ENCODE data around the gene RCCD1.

DNA sequence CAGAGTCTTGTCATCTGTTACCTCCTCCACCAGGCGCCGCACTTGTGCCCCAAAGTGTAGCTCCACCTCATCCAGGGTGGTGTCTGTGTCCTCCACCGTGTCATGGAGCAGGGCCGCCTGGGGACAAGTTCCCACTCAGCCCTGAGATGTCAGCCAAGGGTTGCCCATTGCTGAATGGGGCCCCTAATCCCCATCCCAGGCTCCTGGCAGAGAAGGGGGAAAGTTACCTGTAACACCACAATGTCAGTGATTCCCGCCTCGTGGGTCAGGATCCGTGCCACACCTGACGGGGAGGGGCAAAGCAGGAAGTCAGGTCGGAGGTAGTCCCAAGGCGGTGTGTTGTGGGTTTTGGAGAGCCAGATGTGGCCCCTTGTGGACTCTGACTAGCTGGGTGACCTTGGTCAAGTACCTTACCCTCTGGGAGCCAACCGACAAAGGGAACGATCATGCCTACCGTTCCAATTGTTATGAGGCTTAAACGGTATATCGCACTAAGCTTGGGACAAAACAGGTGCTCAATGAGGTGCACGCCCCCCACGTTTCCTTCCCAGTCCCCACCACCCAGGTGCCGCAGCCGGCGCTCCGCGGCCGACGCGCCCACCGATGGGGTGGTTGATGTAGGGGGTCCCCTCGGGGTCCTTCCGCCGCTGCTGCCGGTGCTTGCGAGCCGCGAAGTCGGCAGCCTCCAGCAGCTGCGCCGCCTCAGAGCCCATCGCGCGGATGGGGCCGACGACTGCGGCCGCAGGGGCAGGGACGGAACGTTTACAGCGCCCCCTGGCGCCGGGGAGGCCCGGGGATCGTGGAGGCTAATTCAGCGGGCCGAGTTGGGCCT, 22.6 kb upstream of the RCCD1 start, which contains the start of gene HDDC3:
- TF ChIP-seq, protein P1, sequence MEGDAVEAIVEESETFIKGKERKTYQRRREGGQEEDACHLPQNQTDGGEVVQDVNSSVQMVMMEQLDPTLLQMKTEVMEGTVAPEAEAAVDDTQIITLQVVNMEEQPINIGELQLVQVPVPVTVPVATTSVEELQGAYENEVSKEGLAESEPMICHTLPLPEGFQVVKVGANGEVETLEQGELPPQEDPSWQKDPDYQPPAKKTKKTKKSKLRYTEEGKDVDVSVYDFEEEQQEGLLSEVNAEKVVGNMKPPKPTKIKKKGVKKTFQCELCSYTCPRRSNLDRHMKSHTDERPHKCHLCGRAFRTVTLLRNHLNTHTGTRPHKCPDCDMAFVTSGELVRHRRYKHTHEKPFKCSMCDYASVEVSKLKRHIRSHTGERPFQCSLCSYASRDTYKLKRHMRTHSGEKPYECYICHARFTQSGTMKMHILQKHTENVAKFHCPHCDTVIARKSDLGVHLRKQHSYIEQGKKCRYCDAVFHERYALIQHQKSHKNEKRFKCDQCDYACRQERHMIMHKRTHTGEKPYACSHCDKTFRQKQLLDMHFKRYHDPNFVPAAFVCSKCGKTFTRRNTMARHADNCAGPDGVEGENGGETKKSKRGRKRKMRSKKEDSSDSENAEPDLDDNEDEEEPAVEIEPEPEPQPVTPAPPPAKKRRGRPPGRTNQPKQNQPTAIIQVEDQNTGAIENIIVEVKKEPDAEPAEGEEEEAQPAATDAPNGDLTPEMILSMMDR (conservative IDR thresholded peaks at IDR 0.05; ENCODE audit: low read length), result peak; percentile 77
- TF ChIP-seq EZH2phosphoT487 (IDR thresholded peaks at IDR 0.05; ENCODE audit: borderline replicate concordance), result no peak

All from Loucy (cell line).